ENCODE results near the gene TNNT3. TPM values are rescaled to one million over a fixed set of nuclear protein-coding genes. Genes with fewer than 3 reads are reported as not detected.

TNNT3 gene
- total RNA-seq, 2 experiments from 2014 or later = 3.7 to 5.4 TPM

- H3K4me1 Mint-ChIP-seq = no peaks in the 10 kb centered on the region
- no peak overlapping the region for H3K4me3 Mint-ChIP-seq
- H3K27ac Mint-ChIP-seq = no peak overlapping the region
- no peak for DNase-seq
- H3K27me3 Mint-ChIP-seq = no peaks in the 10 kb centered on the region
- CTCF ChIA-PET = interaction anchor here (2.3 kb wide), 1 partner anchor 11 kb away, joined by 9 read pairs; no protein-coding TSS in a partner anchor
- H3K36me3 Mint-ChIP-seq (ENCODE audit: low read depth) = no peaks in the 10 kb centered on the region
- POLR2A ChIA-PET = no interaction called here
- H3K9me3 Mint-ChIP-seq = no peaks in the 10 kb centered on the region
These were observed 40.3 kb downstream of the TNNT3 start for GRCh38 chr11:1959786-1960185.

- H3K9me3 Mint-ChIP-seq = no peaks in the 10 kb centered on the region
- H3K27me3 Mint-ChIP-seq = no peaks in the 10 kb centered on the region
- DNase-seq = no peak
- no peak overlapping the region for H3K4me3 Mint-ChIP-seq
- no peak overlapping the region for H3K27ac Mint-ChIP-seq
- H3K36me3 Mint-ChIP-seq (ENCODE audit: low read depth) = no peaks in the 10 kb centered on the region
- H3K4me1 Mint-ChIP-seq = no peaks in the 10 kb centered on the region
- POLR2A ChIA-PET = no interaction called here
- CTCF ChIA-PET = no interaction called here
These were observed 44.4 kb downstream of the TNNT3 start for GRCh38 chr11:1963864-1964263.

GRCh38 chr11:1964348-1964747, 44.8 kb downstream of the TNNT3 start:
- H3K27me3 Mint-ChIP-seq = no peaks in the 10 kb centered on the region
- H3K4me1 Mint-ChIP-seq = no peaks in the 10 kb centered on the region
- DNase-seq = no peak
- H3K27ac Mint-ChIP-seq = no peak overlapping the region
- H3K9me3 Mint-ChIP-seq = no peaks in the 10 kb centered on the region
- ChIA-PET POLR2A (no interaction called here), CTCF (no interaction called here)
- H3K4me3 Mint-ChIP-seq = no peak overlapping the region
- no peaks in the 10 kb centered on the region for H3K36me3 Mint-ChIP-seq (ENCODE audit: low read depth)

GRCh38 chr11:1964955-1965354, 45.5 kb downstream of the TNNT3 start:
- CTCF ChIA-PET = interaction anchor here (0.8 kb wide), 1 partner anchor 83 kb away, joined by 3 read pairs; no protein-coding TSS in a partner anchor
- H3K36me3 Mint-ChIP-seq (ENCODE audit: low read depth) = no peaks in the 10 kb centered on the region
- no peak for DNase-seq
- no peak overlapping the region for H3K4me3 Mint-ChIP-seq
- POLR2A ChIA-PET = no interaction called here
- H3K27me3 Mint-ChIP-seq = no peaks in the 10 kb centered on the region
- H3K4me1 Mint-ChIP-seq = no peaks in the 10 kb centered on the region
- no peaks in the 10 kb centered on the region for H3K9me3 Mint-ChIP-seq
- no peak overlapping the region for H3K27ac Mint-ChIP-seq

GRCh38 chr11:1966531-1966930, 47.0 kb downstream of the TNNT3 start:
- no peaks in the 10 kb centered on the region for H3K27me3 Mint-ChIP-seq
- H3K4me3 Mint-ChIP-seq = no peak overlapping the region
- H3K9me3 Mint-ChIP-seq = no peaks in the 10 kb centered on the region
- CTCF ChIA-PET = interaction anchor here (0.6 to 1.8 kb wide), 5 partner anchors 14 to 273 kb away, joined by 3 to 4 read pairs (median 3); no protein-coding TSS in a partner anchor
- H3K36me3 Mint-ChIP-seq (ENCODE audit: low read depth) = no peaks in the 10 kb centered on the region
- H3K4me1 Mint-ChIP-seq = no peaks in the 10 kb centered on the region
- DNase-seq = no peak
- H3K27ac Mint-ChIP-seq = no peak overlapping the region
- POLR2A ChIA-PET = no interaction called here

GRCh38 chr11:1967641-1968225, 48.2 kb downstream of the TNNT3 start:
- Mint-ChIP-seq H3K36me3 (ENCODE audit: low read depth) (no peaks in the 10 kb centered on the region), H3K4me3 (no peak overlapping the region), H3K4me1 (no peaks in the 10 kb centered on the region), H3K27me3 (no peaks in the 10 kb centered on the region), H3K9me3 (no peaks in the 10 kb centered on the region), H3K27ac (no peak overlapping the region)
- ChIA-PET POLR2A (no interaction called here), CTCF (interaction anchor here (0.9 to 1.8 kb wide), 2 partner anchors 13 to 274 kb away, joined by 4 read pairs; no protein-coding TSS in a partner anchor)
- DNase-seq = no peak

GRCh38 chr11:1968454-1969002, 49.0 kb downstream of the TNNT3 start:
- no peaks in the 10 kb centered on the region for H3K9me3 Mint-ChIP-seq
- H3K27ac Mint-ChIP-seq = no peak overlapping the region
- no peaks in the 10 kb centered on the region for H3K4me1 Mint-ChIP-seq
- ChIA-PET CTCF (no interaction called here), POLR2A (no interaction called here)
- no peak for DNase-seq
- H3K4me3 Mint-ChIP-seq = no peak overlapping the region
- H3K27me3 Mint-ChIP-seq = no peaks in the 10 kb centered on the region
- H3K36me3 Mint-ChIP-seq (ENCODE audit: low read depth) = no peaks in the 10 kb centered on the region

- no peaks in the 10 kb centered on the region for H3K4me1 Mint-ChIP-seq
- no peak overlapping the region for H3K27ac Mint-ChIP-seq
- POLR2A ChIA-PET = no interaction called here
- no peaks in the 10 kb centered on the region for H3K9me3 Mint-ChIP-seq
- no peak overlapping the region for H3K4me3 Mint-ChIP-seq
- CTCF ChIA-PET = no interaction called here
- no peaks in the 10 kb centered on the region for H3K36me3 Mint-ChIP-seq (ENCODE audit: low read depth)
- H3K27me3 Mint-ChIP-seq = no peaks in the 10 kb centered on the region
- no peak for DNase-seq
These were observed 49.5 kb downstream of the TNNT3 start for GRCh38 chr11:1969035-1969434.

GRCh38 chr11:1969776-1970175, 50.3 kb downstream of the TNNT3 start:
- Mint-ChIP-seq H3K4me1 (no peaks in the 10 kb centered on the region), H3K27me3 (no peaks in the 10 kb centered on the region), H3K27ac (no peak overlapping the region), H3K36me3 (ENCODE audit: low read depth) (no peaks in the 10 kb centered on the region), H3K9me3 (no peaks in the 10 kb centered on the region), H3K4me3 (no peak overlapping the region)
- POLR2A ChIA-PET = no interaction called here
- DNase-seq = no peak
- CTCF ChIA-PET = interaction anchor here (1.6 kb wide), 1 partner anchor 31 kb away, joined by 4 read pairs; no protein-coding TSS in a partner anchor

- Mint-ChIP-seq H3K9me3 (no peaks in the 10 kb centered on the region), H3K36me3 (ENCODE audit: low read depth) (no peaks in the 10 kb centered on the region), H3K4me3 (no peak overlapping the region), H3K27ac (no peak overlapping the region), H3K4me1 (no peaks in the 10 kb centered on the region), H3K27me3 (no peaks in the 10 kb centered on the region)
- no peak for DNase-seq
- CTCF ChIA-PET = interaction anchor here (1.6 kb wide), 1 partner anchor 30 kb away, joined by 4 read pairs; no protein-coding TSS in a partner anchor
- POLR2A ChIA-PET = no interaction called here
These were observed 51.5 kb downstream of the TNNT3 start for GRCh38 chr11:1970956-1971355.

GRCh38 chr11:1975185-1975584, 55.7 kb downstream of the TNNT3 start:
- ChIA-PET CTCF (no interaction called here), POLR2A (no interaction called here)
- H3K27me3 Mint-ChIP-seq = no peaks in the 10 kb centered on the region
- H3K27ac Mint-ChIP-seq = no peak overlapping the region
- DNase-seq = no peak
- H3K36me3 Mint-ChIP-seq (ENCODE audit: low read depth) = no peaks in the 10 kb centered on the region
- H3K4me1 Mint-ChIP-seq = no peaks in the 10 kb centered on the region
- no peak overlapping the region for H3K4me3 Mint-ChIP-seq
- H3K9me3 Mint-ChIP-seq = no peaks in the 10 kb centered on the region

GRCh38 chr11:1978720-1979473, 59.4 kb downstream of the TNNT3 start:
- no peaks in the 10 kb centered on the region for H3K27me3 Mint-ChIP-seq
- DNase-seq = no peak
- ChIA-PET CTCF (no interaction called here), POLR2A (no interaction called here)
- H3K4me1 Mint-ChIP-seq = no peaks in the 10 kb centered on the region
- H3K27ac Mint-ChIP-seq = no peak overlapping the region
- no peaks in the 10 kb centered on the region for H3K36me3 Mint-ChIP-seq (ENCODE audit: low read depth)
- no peak overlapping the region for H3K4me3 Mint-ChIP-seq
- no peaks in the 10 kb centered on the region for H3K9me3 Mint-ChIP-seq

GRCh38 chr11:1979607-1980006, 60.1 kb downstream of the TNNT3 start:
- CTCF ChIA-PET = no interaction called here

More at GRCh38 chr11:1979607-1980006, 60.1 kb downstream of the TNNT3 start:
- H3K27me3 Mint-ChIP-seq = no peaks in the 10 kb centered on the region
- POLR2A ChIA-PET = no interaction called here
- no peak overlapping the region for H3K4me3 Mint-ChIP-seq
- H3K4me1 Mint-ChIP-seq = no peaks in the 10 kb centered on the region
- H3K9me3 Mint-ChIP-seq = no peaks in the 10 kb centered on the region
- no peaks in the 10 kb centered on the region for H3K36me3 Mint-ChIP-seq (ENCODE audit: low read depth)
- no peak for DNase-seq
- no peak overlapping the region for H3K27ac Mint-ChIP-seq
